ENCODE results near the gene PAPPA. TPM values are rescaled to one million over a fixed set of nuclear protein-coding genes. Genes with fewer than 3 reads are reported as not detected.

PAPPA gene
- total and polyA plus RNA-seq, 8 donors = 0.45 to 11.7 (median 1.9) TPM

DNA sequence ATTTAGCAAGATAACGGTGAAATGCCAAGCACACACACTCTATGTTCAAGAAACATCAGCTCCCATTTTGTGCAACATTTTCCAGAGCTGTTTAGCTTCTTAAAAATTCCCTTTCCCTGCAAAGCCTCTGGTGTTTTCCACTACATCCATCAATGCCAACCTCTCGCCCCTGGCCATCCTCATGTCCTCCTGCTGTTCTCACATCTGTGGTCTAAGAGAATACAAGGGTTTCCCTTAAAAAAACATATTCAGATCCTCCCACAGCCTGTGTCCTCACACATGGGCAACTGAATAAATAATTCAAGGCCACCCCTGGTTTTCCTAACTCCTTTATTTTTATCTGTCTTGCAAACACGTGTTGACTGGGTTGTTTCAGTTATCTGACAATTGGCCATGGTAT is 70.3 kb downstream of the PAPPA start:
- Histone ChIP-seq H3K4me1 (no peaks in the 10 kb centered on the region), H3K27me3 (no peaks in the 10 kb centered on the region), H3K36me3 (no peaks in the 10 kb centered on the region), H3K27ac (no peak overlapping the region), H3K4me3 (no peak overlapping the region), H3K9me3 (no peaks in the 10 kb centered on the region)
- no peak for TF ChIP-seq EP300 (IDR thresholded peaks at IDR 0.05)
- no peak for TF ChIP-seq POLR2AphosphoS5 (IDR thresholded peaks at IDR 0.05)
- no peak for TF ChIP-seq POLR2A (IDR thresholded peaks at IDR 0.05)
- TF ChIP-seq CTCF (IDR thresholded peaks at IDR 0.05) = no peak
- intact Hi-C loops (cut with DNase I; ENCODE audit: low total_unique reads) = no loop called here
- WGBS, 5 donors = 46 to 62% (median 57%) methylated on average over 3 of the region's 3 CpGs
- peak in 1 of 2 donors; percentile 24 for DNase-seq

- peak in 1 of 2 donors; percentile 60 for DNase-seq
- Histone ChIP-seq H3K4me3 (no peak overlapping the region), H3K4me1 (no peaks in the 10 kb centered on the region), H3K36me3 (no peaks in the 10 kb centered on the region), H3K27me3 (no peaks in the 10 kb centered on the region), H3K9me3 (no peaks in the 10 kb centered on the region), H3K27ac (no peak overlapping the region)
- intact Hi-C loops (cut with DNase I; ENCODE audit: low total_unique reads) = no loop called here
- 9 to 56% (median 42%) methylated on average over 1 of the region's 1 CpG for WGBS, 5 donors
- no peak for TF ChIP-seq EP300 (IDR thresholded peaks at IDR 0.05)
- TF ChIP-seq CTCF (IDR thresholded peaks at IDR 0.05) = no peak
- no peak for TF ChIP-seq POLR2A (IDR thresholded peaks at IDR 0.05)
- no peak for TF ChIP-seq POLR2AphosphoS5 (IDR thresholded peaks at IDR 0.05)
These were observed 76.6 kb downstream of the PAPPA start for GRCh38 chr9:116230051-116230632.

- Histone ChIP-seq H3K36me3 (no peaks in the 10 kb centered on the region), H3K27ac (no peak overlapping the region), H3K9me3 (no peaks in the 10 kb centered on the region), H3K4me3 (no peak overlapping the region), H3K4me1 (no peaks in the 10 kb centered on the region), H3K27me3 (no peaks in the 10 kb centered on the region)
- intact Hi-C loops (cut with DNase I; ENCODE audit: low total_unique reads) = no loop called here
- TF ChIP-seq POLR2A (IDR thresholded peaks at IDR 0.05) (no peak), POLR2AphosphoS5 (IDR thresholded peaks at IDR 0.05) (no peak), CTCF (IDR thresholded peaks at IDR 0.05) (no peak), EP300 (IDR thresholded peaks at IDR 0.05) (no peak)
- DNase-seq = no peak
- WGBS, 5 donors = 74 to 82% (median 78%) methylated on average over 5 of the region's 5 CpGs
These were observed 79.0 kb downstream of the PAPPA start for GRCh38 chr9:116232424-116233159.

- intact Hi-C loops (cut with DNase I; ENCODE audit: low total_unique reads) = no loop called here
These were observed 79.6 kb downstream of the PAPPA start for GRCh38 chr9:116233160-116233530.

More at GRCh38 chr9:116233160-116233530, 79.6 kb downstream of the PAPPA start:
- H3K36me3 ChIP-seq = no peaks in the 10 kb centered on the region
- no peaks in the 10 kb centered on the region for H3K9me3 ChIP-seq
- H3K4me3 ChIP-seq = no peak overlapping the region
- no peak for TF ChIP-seq POLR2AphosphoS5 (IDR thresholded peaks at IDR 0.05)
- no peak for TF ChIP-seq POLR2A (IDR thresholded peaks at IDR 0.05)
- no peak for TF ChIP-seq EP300 (IDR thresholded peaks at IDR 0.05)
- no peak for TF ChIP-seq CTCF (IDR thresholded peaks at IDR 0.05)
- H3K27ac ChIP-seq = no peak overlapping the region
- no peaks in the 10 kb centered on the region for H3K27me3 ChIP-seq
- no peak for DNase-seq
- WGBS, 5 donors = 87 to 95% (median 92%) methylated on average over 3 of the region's 3 CpGs
- no peaks in the 10 kb centered on the region for H3K4me1 ChIP-seq
